ENCODE measurements around the gene RNU6-8.

RNU6-8 gene

GRCh38 chr14:32192712-32193373 lies 10.2 kb downstream of the RNU6-8 start:
- H2AFZ ChIP-seq (ENCODE audit: low read depth, low read length) = no peak overlapping the region
- H3K4me2 ChIP-seq (ENCODE audit: low read length, poor library complexity, severe bottlenecking) = no peak overlapping the region
- H3K36me3 ChIP-seq (ENCODE audit: control insufficient read depth in 1 of 2, insufficient read depth in 2 of 2, low read depth in 1 of 2, low read length in 2 of 2) = no peaks in the 10 kb centered on the region
- H2BK120ac ChIP-seq (ENCODE audit: low read depth, low read length) = no peak overlapping the region
- no peak overlapping the region for H3K23ac ChIP-seq (ENCODE audit: low read length in 2 of 2)
- no peak overlapping the region for H3K4ac ChIP-seq (ENCODE audit: low read depth in 1 of 2, low read length in 2 of 2)
- no peaks in the 10 kb centered on the region for H3K9me3 ChIP-seq (ENCODE audit: control insufficient read depth, low read length)
- H3K18ac ChIP-seq (ENCODE audit: low read depth in 1 of 2, low read length in 2 of 2) = no peak overlapping the region
- WGBS = no CpG with 5 or more reads among the region's 2 CpGs
- H3K14ac ChIP-seq (ENCODE audit: low read length in 2 of 2) = no peak overlapping the region
- H4K8ac ChIP-seq (ENCODE audit: low read length) = no peak overlapping the region
- H3K4me1 ChIP-seq (ENCODE audit: control insufficient read depth, insufficient read depth, low read depth, low read length) = no peaks in the 10 kb centered on the region
- no peak overlapping the region for H3K27ac ChIP-seq (ENCODE audit: low read length, poor library complexity, severe bottlenecking)
- H2BK15ac ChIP-seq (ENCODE audit: low read depth, poor library complexity, severe bottlenecking) = no peak overlapping the region
- no peak overlapping the region for H4K91ac ChIP-seq (ENCODE audit: low read length)
- H3K4me3 ChIP-seq (ENCODE audit: insufficient read depth in 1 of 2, low read depth in 1 of 2, low read length in 2 of 2) = no peak overlapping the region
- no peaks in the 10 kb centered on the region for H3K27me3 ChIP-seq (ENCODE audit: control insufficient read depth in 1 of 2, insufficient read depth in 1 of 2, low read length in 2 of 2)
- no peak overlapping the region for H2AK5ac ChIP-seq (ENCODE audit: low read length, severe bottlenecking)
- H3K79me1 ChIP-seq (replicated peaks; ENCODE audit: low read length, poor library complexity, severe bottlenecking) = no peaks in the 10 kb centered on the region
- no peak overlapping the region for H3K9ac ChIP-seq (ENCODE audit: low read length)
- H2BK12ac ChIP-seq (ENCODE audit: low read length in 2 of 2) = no peak overlapping the region
- no peak for DNase-seq
- no peak overlapping the region for H2BK5ac ChIP-seq (ENCODE audit: low read depth, low read length, poor library complexity, severe bottlenecking)

GRCh38 chr14:32190673-32191072 lies 12.4 kb downstream of the RNU6-8 start:
- H4K8ac ChIP-seq (ENCODE audit: low read length) = no peak overlapping the region
- no peak overlapping the region for H3K27ac ChIP-seq (ENCODE audit: low read length, poor library complexity, severe bottlenecking)
- H3K36me3 ChIP-seq (ENCODE audit: control insufficient read depth in 1 of 2, insufficient read depth in 2 of 2, low read depth in 1 of 2, low read length in 2 of 2) = no peaks in the 10 kb centered on the region
- H2AK5ac ChIP-seq (ENCODE audit: low read length, severe bottlenecking) = no peak overlapping the region
- no peak overlapping the region for H4K91ac ChIP-seq (ENCODE audit: low read length)
- H3K9me3 ChIP-seq (ENCODE audit: control insufficient read depth, low read length) = peaks cover 6% of the 10 kb centered on the region
- H3K9ac ChIP-seq (ENCODE audit: low read length) = no peak overlapping the region
- H2BK15ac ChIP-seq (ENCODE audit: low read depth, poor library complexity, severe bottlenecking) = no peak overlapping the region
- H2BK12ac ChIP-seq (ENCODE audit: low read length in 2 of 2) = no peak overlapping the region
- no peak overlapping the region for H3K4me2 ChIP-seq (ENCODE audit: low read length, poor library complexity, severe bottlenecking)
- H2BK120ac ChIP-seq (ENCODE audit: low read depth, low read length) = no peak overlapping the region
- H2BK5ac ChIP-seq (ENCODE audit: low read depth, low read length, poor library complexity, severe bottlenecking) = no peak overlapping the region
- H3K4me1 ChIP-seq (ENCODE audit: control insufficient read depth, insufficient read depth, low read depth, low read length) = no peaks in the 10 kb centered on the region
- no peak overlapping the region for H3K4me3 ChIP-seq (ENCODE audit: insufficient read depth in 1 of 2, low read depth in 1 of 2, low read length in 2 of 2)
- no peak overlapping the region for H2AFZ ChIP-seq (ENCODE audit: low read depth, low read length)
- H3K79me1 ChIP-seq (replicated peaks; ENCODE audit: low read length, poor library complexity, severe bottlenecking) = no peaks in the 10 kb centered on the region
- no peak overlapping the region for H3K14ac ChIP-seq (ENCODE audit: low read length in 2 of 2)
- no peak overlapping the region for H3K23ac ChIP-seq (ENCODE audit: low read length in 2 of 2)
- no peak overlapping the region for H3K4ac ChIP-seq (ENCODE audit: low read depth in 1 of 2, low read length in 2 of 2)
- no peaks in the 10 kb centered on the region for H3K27me3 ChIP-seq (ENCODE audit: control insufficient read depth in 1 of 2, insufficient read depth in 1 of 2, low read length in 2 of 2)
- DNase-seq = peak; percentile 59
- no CpG with 5 or more reads among the region's 3 CpGs for WGBS
- peak overlapping the region in 1 of 2 experiments; percentile 49 for H3K18ac ChIP-seq (ENCODE audit: low read depth in 1 of 2, low read length in 2 of 2)

- H3K4ac ChIP-seq (ENCODE audit: low read depth in 1 of 2, low read length in 2 of 2) = no peak overlapping the region
- H3K23ac ChIP-seq (ENCODE audit: low read length in 2 of 2) = no peak overlapping the region
- H4K8ac ChIP-seq (ENCODE audit: low read length) = no peak overlapping the region
- no peak overlapping the region for H4K91ac ChIP-seq (ENCODE audit: low read length)
- no peak overlapping the region for H2BK15ac ChIP-seq (ENCODE audit: low read depth, poor library complexity, severe bottlenecking)
- H3K9me3 ChIP-seq (ENCODE audit: control insufficient read depth, low read length) = peaks cover 14% of the 10 kb centered on the region
- no peak overlapping the region for H3K4me3 ChIP-seq (ENCODE audit: insufficient read depth in 1 of 2, low read depth in 1 of 2, low read length in 2 of 2)
- H3K79me1 ChIP-seq (replicated peaks; ENCODE audit: low read length, poor library complexity, severe bottlenecking) = no peaks in the 10 kb centered on the region
- no peak overlapping the region for H2BK12ac ChIP-seq (ENCODE audit: low read length in 2 of 2)
- no peak overlapping the region for H3K14ac ChIP-seq (ENCODE audit: low read length in 2 of 2)
- H3K27ac ChIP-seq (ENCODE audit: low read length, poor library complexity, severe bottlenecking) = no peak overlapping the region
- H3K4me1 ChIP-seq (ENCODE audit: control insufficient read depth, insufficient read depth, low read depth, low read length) = no peaks in the 10 kb centered on the region
- no peak overlapping the region for H3K9ac ChIP-seq (ENCODE audit: low read length)
- H2BK120ac ChIP-seq (ENCODE audit: low read depth, low read length) = no peak overlapping the region
- no peak overlapping the region for H3K18ac ChIP-seq (ENCODE audit: low read depth in 1 of 2, low read length in 2 of 2)
- no peak for DNase-seq
- no peaks in the 10 kb centered on the region for H3K36me3 ChIP-seq (ENCODE audit: control insufficient read depth in 1 of 2, insufficient read depth in 2 of 2, low read depth in 1 of 2, low read length in 2 of 2)
- no peak overlapping the region for H2BK5ac ChIP-seq (ENCODE audit: low read depth, low read length, poor library complexity, severe bottlenecking)
- no peaks in the 10 kb centered on the region for H3K27me3 ChIP-seq (ENCODE audit: control insufficient read depth in 1 of 2, insufficient read depth in 1 of 2, low read length in 2 of 2)
- no peak overlapping the region for H2AK5ac ChIP-seq (ENCODE audit: low read length, severe bottlenecking)
- 95% methylated on average over 1 of the region's 1 CpG for WGBS
- H3K4me2 ChIP-seq (ENCODE audit: low read length, poor library complexity, severe bottlenecking) = no peak overlapping the region
- no peak overlapping the region for H2AFZ ChIP-seq (ENCODE audit: low read depth, low read length)
Observed at GRCh38 chr14:32189811-32190210, 13.3 kb downstream of the RNU6-8 start.

GRCh38 chr14:32186248-32186647 lies 16.8 kb downstream of the RNU6-8 start:
- Histone ChIP-seq H2AFZ (ENCODE audit: low read depth, low read length) (no peak overlapping the region), H3K4me1 (ENCODE audit: control insufficient read depth, insufficient read depth, low read depth, low read length) (no peaks in the 10 kb centered on the region), H2AK5ac (ENCODE audit: low read length, severe bottlenecking) (no peak overlapping the region), H3K27me3 (ENCODE audit: control insufficient read depth in 1 of 2, insufficient read depth in 1 of 2, low read length in 2 of 2) (no peaks in the 10 kb centered on the region), H3K27ac (ENCODE audit: low read length, poor library complexity, severe bottlenecking) (no peak overlapping the region), H3K4me2 (ENCODE audit: low read length, poor library complexity, severe bottlenecking) (no peak overlapping the region), H3K4ac (ENCODE audit: low read depth in 1 of 2, low read length in 2 of 2) (no peak overlapping the region), H3K79me1 (replicated peaks; ENCODE audit: low read length, poor library complexity, severe bottlenecking) (no peaks in the 10 kb centered on the region), H3K9me3 (ENCODE audit: control insufficient read depth, low read length) (peaks cover 20% of the 10 kb centered on the region), H3K18ac (ENCODE audit: low read depth in 1 of 2, low read length in 2 of 2) (no peak overlapping the region), H3K9ac (ENCODE audit: low read length) (no peak overlapping the region), H3K14ac (ENCODE audit: low read length in 2 of 2) (no peak overlapping the region), H3K23ac (ENCODE audit: low read length in 2 of 2) (no peak overlapping the region), H3K4me3 (ENCODE audit: insufficient read depth in 1 of 2, low read depth in 1 of 2, low read length in 2 of 2) (no peak overlapping the region), H2BK12ac (ENCODE audit: low read length in 2 of 2) (no peak overlapping the region), H3K36me3 (ENCODE audit: control insufficient read depth in 1 of 2, insufficient read depth in 2 of 2, low read depth in 1 of 2, low read length in 2 of 2) (no peaks in the 10 kb centered on the region), H2BK5ac (ENCODE audit: low read depth, low read length, poor library complexity, severe bottlenecking) (no peak overlapping the region), H4K91ac (ENCODE audit: low read length) (no peak overlapping the region), H2BK120ac (ENCODE audit: low read depth, low read length) (no peak overlapping the region), H4K8ac (ENCODE audit: low read length) (no peak overlapping the region), H2BK15ac (ENCODE audit: low read depth, poor library complexity, severe bottlenecking) (no peak overlapping the region)
- no peak for DNase-seq
